H1 (cell line): ENCODE results near the gene KCNB1. TPM values are rescaled to one million over a fixed set of nuclear protein-coding genes. Genes with fewer than 3 reads are reported as not detected.

Experiments
- CTCF ChIA-PET: fragments of 300-600 bp; sonication (Branson Sonifier 250); formaldehyde crosslinking; loops from one replicate; lab custom pipeline; 2021; ENCODE audit not compliant: partially characterized antibody; lab: Charles Lee
- POLR2A ChIA-PET: fragments of 300-600 bp; sonication (Branson Sonifier 250); formaldehyde crosslinking; loops from one replicate; lab custom pipeline; 2021; ENCODE audit warnings: inconsistent platforms; ENCODE audit not compliant: partially characterized antibody; lab: Charles Lee
- DNase-seq, 2 experiments: peaks; one replicate each; pipeline versions ENCODE4 v3.0.0 to v3.0.0-alpha.2; 2010 to 2022; ENCODE audit warnings: low spot score in 2 of 2, low read depth in 1 of 2, mixed read lengths in 1 of 2
- FAIRE-seq: peaks from 2 replicates; lab custom pipeline; 2011; peaks lifted over from hg19 to GRCh38; lab: Jason Lieb, UNC
- H2AFZ ChIP-seq: 2 replicates; pipeline ENCODE4 v1.8.1; 2012; ENCODE audit warnings: low read length, inconsistent platforms
- H2AK5ac ChIP-seq: 2 replicates; pipeline ENCODE4 v1.6.1; 2013; ENCODE audit warnings: low read depth, low read length
- H2BK120ac ChIP-seq: replicated peaks from 2 replicates; pipeline ENCODE3; 2013; ENCODE audit warnings: low read depth, low read length, inconsistent platforms
- H2BK12ac ChIP-seq: 2 replicates; pipeline ENCODE4 v1.6.1; 2013; ENCODE audit warnings: low read depth, low read length
- H2BK15ac ChIP-seq: 2 replicates; pipeline ENCODE4 v1.6.1; 2013; ENCODE audit warnings: low read length
- H2BK20ac ChIP-seq: 2 replicates; pipeline ENCODE4 v1.6.1; 2013; ENCODE audit warnings: low read length
- H2BK5ac ChIP-seq: 2 replicates; pipeline ENCODE4 v1.6.1; 2013; ENCODE audit warnings: low read depth, low read length
- H3K14ac ChIP-seq: 2 replicates; pipeline ENCODE4 v1.6.1; 2013; ENCODE audit warnings: inconsistent platforms; ENCODE audit not compliant: insufficient read length
- H3K18ac ChIP-seq: 2 replicates; pipeline ENCODE4 v1.6.1; 2013; ENCODE audit warnings: low read length; ENCODE audit errors: extremely low read depth
- H3K23ac ChIP-seq: 2 replicates; pipeline ENCODE4 v1.6.1; 2013; ENCODE audit warnings: inconsistent platforms; ENCODE audit not compliant: insufficient read length
- H3K23me2 ChIP-seq: 2 replicates; pipeline ENCODE4 v1.6.1; 2013; ENCODE audit warnings: low read depth, low read length
- H3K27ac ChIP-seq: 2 replicates; pipeline ENCODE4 v1.6.1; 2011; ENCODE audit warnings: low read depth, low read length, inconsistent platforms
- H3K27me3 ChIP-seq, 4 experiments: replicated peaks in 1 of 4; 1 replicate in 1 of 4; 2 replicates in 3 of 4; pipeline versions ENCODE4 v1.6.1 to v1.8.1; 2011 to 2013; ENCODE audit warnings: low read length in 3 of 4, mild to moderate bottlenecking in 3 of 4, inconsistent platforms in 2 of 4, mixed read lengths in 2 of 4, moderate library complexity in 1 of 4; ENCODE audit not compliant: control insufficient read depth in 3 of 4, insufficient read depth in 3 of 4; ENCODE audit errors: extremely low read depth in 1 of 4
- H3K36me3 ChIP-seq, 4 experiments: 2 replicates each; pipeline versions ENCODE4 v1.6.1 to v1.8.1; 2011 to 2013; ENCODE audit warnings: mild to moderate bottlenecking in 4 of 4, low read length in 3 of 4, moderate library complexity in 2 of 4, control low read depth in 1 of 4, inconsistent platforms in 1 of 4; ENCODE audit not compliant: insufficient read depth in 4 of 4, control insufficient read depth in 2 of 4
- H3K4ac ChIP-seq: replicated peaks from 2 replicates; pipeline ENCODE3; 2013; ENCODE audit warnings: low read length, low read depth, mixed read lengths, inconsistent platforms; ENCODE audit not compliant: insufficient read length
- H3K4me1 ChIP-seq, 4 experiments: replicated peaks in 1 of 4; 1 replicate in 1 of 4; 2 replicates in 3 of 4; pipeline versions ENCODE4 v1.6.1 to v1.8.1; 2011 to 2013; ENCODE audit warnings: low read length in 3 of 4, inconsistent platforms in 2 of 4, mixed read lengths in 1 of 4; ENCODE audit not compliant: insufficient read depth in 4 of 4, control insufficient read depth in 3 of 4
- H3K4me2 ChIP-seq, 2 experiments: 2 replicates each; pipeline versions ENCODE4 v1.6.1 to v1.8.1; 2011 to 2013; ENCODE audit warnings: low read depth in 2 of 2, low read length in 2 of 2, control low read depth in 1 of 2, inconsistent platforms in 1 of 2, mild to moderate bottlenecking in 1 of 2; ENCODE audit not compliant: insufficient read depth in 1 of 2
- H3K4me3 ChIP-seq, 4 experiments: fragments of 200-600, 300-600 bp in 1 of 4; sonication (generic), shearing (Covaris generic), sonication (Bioruptor Twin) in 1 of 4; 2 replicates each; pipeline versions ENCODE4 v1.5.1 to v1.8.1; 2011 to 2016; ENCODE audit warnings: low read length in 4 of 4, low read depth in 3 of 4, control low read depth in 2 of 4, inconsistent platforms in 2 of 4, mild to moderate bottlenecking in 2 of 4, mixed read lengths in 1 of 4, moderate library complexity in 1 of 4; ENCODE audit not compliant: insufficient read depth in 2 of 4; ENCODE audit errors: extremely low read depth in 1 of 4
- H3K56ac ChIP-seq: replicated peaks from 2 replicates; pipeline ENCODE3; 2013; ENCODE audit warnings: low read depth, mild to moderate bottlenecking, mixed read lengths, low read length, inconsistent platforms; ENCODE audit not compliant: insufficient read length
- H3K79me1 ChIP-seq: 2 replicates; pipeline ENCODE4 v1.6.1; 2013; ENCODE audit warnings: low read depth, low read length, control low read depth
- H3K79me2 ChIP-seq, 2 experiments: 2 replicates each; pipeline versions ENCODE4 v1.6.1 to v1.8.1; 2012 to 2013; ENCODE audit warnings: low read length in 2 of 2, mild to moderate bottlenecking in 2 of 2, inconsistent platforms in 1 of 2; ENCODE audit not compliant: insufficient read depth in 2 of 2, control insufficient read depth in 1 of 2
- H3K9ac ChIP-seq, 4 experiments: replicated peaks in 1 of 4; 1 replicate in 1 of 4; 2 replicates in 3 of 4; pipeline versions ENCODE4 v1.6.1 to v1.8.1; 2011 to 2013; ENCODE audit warnings: low read depth in 3 of 4, low read length in 3 of 4, control low read depth in 2 of 4, mild to moderate bottlenecking in 2 of 4, moderate library complexity in 2 of 4, inconsistent platforms in 1 of 4; ENCODE audit errors: extremely low read depth in 1 of 4
- H3K9me3 ChIP-seq, 2 experiments: 2 replicates each; pipeline versions ENCODE4 v1.6.1 to v1.8.1; 2012 to 2013; ENCODE audit warnings: mild to moderate bottlenecking in 2 of 2, moderate library complexity in 2 of 2, control low read depth in 1 of 2, inconsistent platforms in 1 of 2, low read depth in 1 of 2, low read length in 1 of 2, mixed read lengths in 1 of 2; ENCODE audit not compliant: insufficient read depth in 2 of 2
- H4K20me1 ChIP-seq, 2 experiments: replicated peaks in 1 of 2; 2 replicates each; pipeline versions ENCODE3 to v1.8.1; 2011 to 2013; ENCODE audit warnings: inconsistent platforms in 2 of 2, low read length in 2 of 2, mild to moderate bottlenecking in 1 of 2; ENCODE audit not compliant: insufficient read depth in 2 of 2, control insufficient read depth in 1 of 2
- H4K5ac ChIP-seq: 2 replicates; pipeline ENCODE4 v1.6.1; 2013; ENCODE audit warnings: low read length, low read depth, mixed read lengths, inconsistent platforms; ENCODE audit not compliant: insufficient read length
- H4K8ac ChIP-seq: 2 replicates; pipeline ENCODE4 v1.8.0; 2013; ENCODE audit warnings: mild to moderate bottlenecking, moderate library complexity, low read length, inconsistent platforms; ENCODE audit not compliant: insufficient read depth; ENCODE audit errors: extremely low read depth
- H4K91ac ChIP-seq: replicated peaks from 2 replicates; pipeline ENCODE3; 2013; ENCODE audit warnings: low read length, mixed read lengths, inconsistent platforms; ENCODE audit not compliant: insufficient read length
- BCL11A ChIP-seq, 2 experiments: IDR thresholded peaks; one replicate each; pipeline ENCODE4 v1.6.1; 2011; ENCODE audit warnings: low read depth in 2 of 2, low read length in 2 of 2, mild to moderate bottlenecking in 2 of 2
- CBX8 ChIP-seq: fragments of 300-800, 300-1000 bp; sonication (generic); IDR thresholded peaks from 2 replicates; pipeline ENCODE4 v1.7.1; 2016; ENCODE audit warnings: low read depth, low read length, borderline replicate concordance
- CHD1 ChIP-seq: IDR thresholded peaks from 2 replicates; pipeline ENCODE4 v1.6.1; 2012; ENCODE audit warnings: low read depth, low read length, improper control_type of control experiment
- EP300 ChIP-seq, 2 experiments: IDR thresholded peaks; 1 replicate in 1 of 2; 2 replicates in 1 of 2; pipeline ENCODE4 v1.6.1; 2011 to 2012; ENCODE audit warnings: low read depth in 2 of 2, low read length in 2 of 2, mild to moderate bottlenecking in 2 of 2, borderline replicate concordance in 1 of 2, inconsistent platforms in 1 of 2, moderate library complexity in 1 of 2
- GTF2F1 ChIP-seq: IDR thresholded peaks from 2 replicates; pipeline ENCODE4 v1.6.1; 2012; ENCODE audit warnings: low read depth, low read length, improper control_type of control experiment, borderline replicate concordance
- HDAC2 ChIP-seq, 2 experiments: fragments of 300-600 bp in 1 of 2; sonication (generic) in 1 of 2; IDR thresholded peaks; 2 replicates each; pipeline ENCODE4 v1.6.1; 2011 to 2012; ENCODE audit warnings: low read depth in 2 of 2, low read length in 2 of 2, mild to moderate bottlenecking in 2 of 2, moderate library complexity in 2 of 2, borderline replicate concordance in 1 of 2, inconsistent platforms in 1 of 2
- JUN ChIP-seq: IDR thresholded peaks from 2 replicates; pipeline ENCODE4 v1.6.1; 2011; ENCODE audit warnings: low read depth, mild to moderate bottlenecking, improper control_type of control experiment, low read length
- MAFK ChIP-seq: IDR thresholded peaks from 2 replicates; pipeline ENCODE4 v1.6.1; 2012; ENCODE audit warnings: low read depth, mild to moderate bottlenecking, improper control_type of control experiment, low read length
- RXRA ChIP-seq: IDR thresholded peaks from 2 replicates; pipeline ENCODE4 v1.6.1; 2011; ENCODE audit warnings: low read depth, mild to moderate bottlenecking, low read length, moderate library complexity; ENCODE audit not compliant: insufficient read depth
- SIRT6 ChIP-seq: IDR thresholded peaks from one replicate; pipeline ENCODE4 v1.7.1; 2012; ENCODE audit warnings: low read length, inconsistent platforms
- SIX5 ChIP-seq: IDR thresholded peaks from 2 replicates; pipeline ENCODE4 v1.6.1; 2011; ENCODE audit warnings: mild to moderate bottlenecking, low read depth, low read length
- TCF12 ChIP-seq: IDR thresholded peaks from 2 replicates; pipeline ENCODE4 v1.6.1; 2011; ENCODE audit warnings: low read depth, mild to moderate bottlenecking, low read length
- YY1 ChIP-seq: IDR thresholded peaks from 2 replicates; pipeline ENCODE4 v1.6.1; 2011; ENCODE audit warnings: low read depth, mild to moderate bottlenecking, low read length
- WGBS, 2 experiments: shearing (Covaris generic) in 1 of 2; methylation state at CpG; one replicate each; pipeline versions ENCODE4 v1.1.6 to v1.1.7; 2013 to 2015; ENCODE audit warnings: low lambda C conversion rate in 2 of 2, mixed read lengths in 2 of 2, inconsistent platforms in 1 of 2, low coverage in 1 of 2, missing lambda C conversion rate in 1 of 2; ENCODE audit not compliant: insufficient replicate concordance in 2 of 2, insufficient coverage in 1 of 2, insufficient read length in 1 of 2; ENCODE audit errors: extremely low coverage in 1 of 2, missing lambda C conversion rate in 1 of 2; 5-methylcytosine and 5-hydroxymethylcytosine counted together
- polyA plus RNA-seq, 7 experiments: library from polyadenylated mRNA; depleted of rRNA in 3 of 7; stranded (reverse) in 5 of 7; unstranded in 2 of 7; fragments of >200 nt in 5 of 7; fragments of 200-250 nt in 2 of 7; gene quantifications; 1 replicate in 5 of 7; 2 replicates in 1 of 7; 4 replicates in 1 of 7; pipeline versions ENCODE4 v1.2.1 to v1.2.3, GENCODE V29; 2011 to 2013; ENCODE audit warnings: missing spikeins in 2 of 7, mixed read lengths in 2 of 7
- total RNA-seq: library from RNA; stranded (reverse); fragmentation: NEBNext Ultra II Directional; extraction: Animal tissue kit (Norgen Biotek cat#: 25700); gene quantifications from 2 replicates; pipeline ENCODE4 v1.2.1, GENCODE V29; 2021
- TF ChIP-seq, protein P1 (sequence below): IDR thresholded peaks from 2 replicates; pipeline ENCODE4 v1.6.1; 2011; ENCODE audit warnings: low read depth, mild to moderate bottlenecking, low read length; ENCODE audit not compliant: insufficient read depth

The KCNB1 gene
- total and polyA plus RNA-seq, 2 of the 8 experiments (the other 6 are each of a cell fraction or from before 2014, with no cell fraction given): 0.58 to 0.67 TPM

- FAIRE-seq (no peak), DNase-seq (no peak)
- no peak overlapping the region for H3K18ac ChIP-seq
- no peak overlapping the region for H3K56ac ChIP-seq
- H3K36me3 ChIP-seq: peaks cover 0 to 6% (median 4%) of the 10 kb centered on the region in 4 experiments; a peak in 5 of 8 replicates
- H2BK120ac ChIP-seq: no peak overlapping the region
- no peaks in the 10 kb centered on the region for H3K79me2 ChIP-seq
- no peak overlapping the region for H2BK5ac ChIP-seq
- no peak overlapping the region for H3K4me3 ChIP-seq
- H3K4me2 ChIP-seq: no peak overlapping the region
- no peak overlapping the region for H4K5ac ChIP-seq
- ChIA-PET CTCF (interaction anchor here (1.1 to 2.4 kb wide), 2 partner anchors 16 to 29 kb away, joined by 3 to 10 read pairs; no protein-coding TSS in a partner anchor), POLR2A (no interaction called here)
- H3K27ac ChIP-seq: no peak overlapping the region
- H4K20me1 ChIP-seq: peaks cover 0 to 9% of the 10 kb centered on the region in 2 experiments
- no peak overlapping the region for H3K14ac ChIP-seq
- H2BK12ac ChIP-seq: no peak overlapping the region
- no peak overlapping the region for H2BK20ac ChIP-seq
- no peak overlapping the region for H2AK5ac ChIP-seq
- no peak overlapping the region for H4K91ac ChIP-seq
- no peaks in the 10 kb centered on the region for H3K9me3 ChIP-seq
- no peaks in the 10 kb centered on the region for H3K79me1 ChIP-seq
- WGBS, 2 experiments: 89% methylated on average over 11 of the region's 11 CpGs; no CpG with 5 or more reads in 1 of the 2 experiments
- no peak overlapping the region for H4K8ac ChIP-seq
- H2AFZ ChIP-seq: no peak overlapping the region
- no peak overlapping the region for H3K4ac ChIP-seq
- H3K4me1 ChIP-seq: no peaks in the 10 kb centered on the region
- H3K23ac ChIP-seq: no peak overlapping the region
- H3K27me3 ChIP-seq: no peaks in the 10 kb centered on the region
- no peak overlapping the region for H3K9ac ChIP-seq
- peaks cover 9% of the 10 kb centered on the region; the same call in 1 of the 2 replicates for H3K23me2 ChIP-seq
- H2BK15ac ChIP-seq: no peak overlapping the region
- TF ChIP-seq EP300 (IDR thresholded peaks at IDR 0.05; ENCODE audit: borderline replicate concordance in 1 of 2, low read depth in 2 of 2, low read length in 2 of 2) (no peak), GTF2F1 (no peak), SIX5 (no peak), MAFK (no peak), YY1 (no peak), JUN (no peak), HDAC2 (IDR thresholded peaks at IDR 0.05; ENCODE audit: borderline replicate concordance in 1 of 2, low read depth in 2 of 2, low read length in 2 of 2) (no peak), TCF12 (no peak), BCL11A (IDR thresholded peaks at IDR 0.05; ENCODE audit: low read depth in 2 of 2, low read length in 2 of 2) (no peak), RXRA (no peak), CBX8 (no peak), CHD1 (no peak), SIRT6 (no peak)
- TF ChIP-seq, protein P1, sequence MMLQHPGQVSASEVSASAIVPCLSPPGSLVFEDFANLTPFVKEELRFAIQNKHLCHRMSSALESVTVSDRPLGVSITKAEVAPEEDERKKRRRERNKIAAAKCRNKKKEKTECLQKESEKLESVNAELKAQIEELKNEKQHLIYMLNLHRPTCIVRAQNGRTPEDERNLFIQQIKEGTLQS: no peak
These were observed 30.5 kb upstream of the KCNB1 start for GRCh38 chr20:49513009-49513408.
